ENCODE measurements around the gene SPOUT1. TPM values are rescaled to one million over a fixed set of nuclear protein-coding genes. Genes with fewer than 3 reads are reported as not detected.

SPOUT1 gene
- total RNA-seq, 1 experiment from 2014 or later = 70.4 TPM

DNA sequence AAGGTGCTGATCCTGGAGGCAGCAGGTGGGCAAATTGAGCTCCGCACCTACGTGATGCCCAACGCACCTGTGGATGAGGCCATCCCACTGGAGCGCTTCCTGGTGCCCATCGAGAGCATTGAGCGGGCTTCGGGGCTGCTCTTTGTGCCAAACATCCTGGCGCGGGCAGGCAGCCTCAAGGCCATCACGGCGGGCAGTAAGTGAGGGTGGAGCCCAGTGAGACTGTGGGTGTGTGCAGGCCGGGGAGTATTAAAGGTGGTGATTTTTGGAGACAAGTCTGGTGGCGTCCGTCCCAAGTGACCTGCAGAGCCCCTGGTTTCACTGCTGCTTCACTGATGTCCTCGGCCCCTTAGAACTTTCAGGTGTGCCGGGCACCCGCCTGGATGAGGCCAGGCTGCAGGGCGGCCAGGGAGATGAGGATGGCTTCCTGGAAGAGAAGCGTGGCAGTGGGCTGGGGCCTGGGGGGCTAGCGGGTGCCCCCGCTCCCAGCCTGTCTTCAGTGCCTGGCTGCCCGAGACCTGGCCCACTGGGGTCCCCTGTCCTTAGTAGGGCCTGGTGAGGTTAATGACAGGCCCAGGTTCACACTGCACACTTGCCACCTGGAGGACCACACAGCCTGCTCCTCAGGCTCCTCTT, 7.1 kb downstream of the SPOUT1 start:
- Histone ChIP-seq H3K9me2 (ENCODE audit: insufficient read depth) (no peaks in the 10 kb centered on the region), H2AFZ (ENCODE audit: low read depth, low read length, poor library complexity, severe bottlenecking) (no peak overlapping the region), H3K4me3 (replicated peaks in 1 of 2; ENCODE audit: low read depth in 1 of 2, low read length in 2 of 2) (no peak overlapping the region), H3K9ac (ENCODE audit: low read length) (no peak overlapping the region), H3K4me1 (ENCODE audit: control insufficient read depth in 1 of 2, insufficient read depth in 2 of 2, low read length in 2 of 2) (peaks cover 11 to 23% of the 10 kb centered on the region in 2 experiments; a peak in 3 of 4 replicates), H3K27me3 (ENCODE audit: insufficient read depth, low read length) (no peaks in the 10 kb centered on the region), H3K79me2 (ENCODE audit: insufficient read depth, low read length) (peaks cover 10% of the 10 kb centered on the region; the same call in 1 of the 2 replicates), H3K4me2 (ENCODE audit: low read length) (no peak overlapping the region), H3K36me3 (ENCODE audit: control insufficient read depth in 1 of 2, insufficient read depth in 2 of 2, low read length in 2 of 2) (peaks cover 29 to 35% of the 10 kb centered on the region in 2 experiments; a peak in 3 of 4 replicates), H3K27ac (ENCODE audit: low read depth, low read length) (no peak overlapping the region), H3K9me3 (ENCODE audit: control insufficient read depth in 1 of 2, insufficient read depth in 1 of 2, low read depth in 1 of 2, low read length in 2 of 2) (no peaks in the 10 kb centered on the region), H4K20me1 (ENCODE audit: insufficient read depth) (0 out of 2 replicates have a peak, but pooled peaks cover 5% of the 10 kb centered on the region)
- CTCF ChIA-PET = no interaction called here
- intact Hi-C loops (cut with micrococcal nuclease) = no loop called here
- no peak for ATAC-seq
- POLR2A ChIA-PET = no interaction called here
- DNase-seq (ENCODE audit: low read depth, low spot score) = no peak
- BruUV-seq (replicated peaks) = TSS peak; percentile 11
- TF ChIP-seq POLR2A (IDR thresholded peaks at IDR 0.05; ENCODE audit: borderline replicate concordance, extremely low read depth, insufficient read depth, insufficient read length) = no peak
- no peak for TF ChIP-seq YY1 (IDR thresholded peaks at IDR 0.05; ENCODE audit: extremely low read depth, insufficient replicate concordance, low read depth, low read length)
- TF ChIP-seq CEBPB (IDR thresholded peaks at IDR 0.05; ENCODE audit: low read depth) = no peak
- TF ChIP-seq ZNF274 (IDR thresholded peaks at IDR 0.05; ENCODE audit: low read depth, low read length) = no peak
- TF ChIP-seq POLR2AphosphoS5 (IDR thresholded peaks at IDR 0.05; ENCODE audit: low read depth, low read length) = no peak
- TF ChIP-seq, protein P1, sequence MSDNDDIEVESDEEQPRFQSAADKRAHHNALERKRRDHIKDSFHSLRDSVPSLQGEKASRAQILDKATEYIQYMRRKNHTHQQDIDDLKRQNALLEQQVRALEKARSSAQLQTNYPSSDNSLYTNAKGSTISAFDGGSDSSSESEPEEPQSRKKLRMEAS (IDR thresholded peaks at IDR 0.05) = no peak
- TF ChIP-seq CBX3 (IDR thresholded peaks at IDR 0.05; ENCODE audit: low read depth) = no peak
- RAD21 ChIA-PET (ENCODE audit: low non-redundant PET in 1 of 2, low total read pairs in 2 of 2, uncharacterized antibody in 2 of 2, unreplicated experiment in 2 of 2) = no interaction called here

GRCh38 chr9:128821584-128822406, 7.8 kb downstream of the SPOUT1 start:
- no peak for ATAC-seq
- H4K20me1 ChIP-seq (ENCODE audit: insufficient read depth) = 0 out of 2 replicates have a peak, but pooled peaks cover 5% of the 10 kb centered on the region
- peaks cover 3% of the 10 kb centered on the region; the same call in 1 of the 2 replicates for H3K79me2 ChIP-seq (ENCODE audit: insufficient read depth, low read length)
- BruUV-seq (replicated peaks) = no TSS peak
- ChIA-PET POLR2A (no interaction called here), RAD21 (ENCODE audit: low non-redundant PET in 1 of 2, low total read pairs in 2 of 2, uncharacterized antibody in 2 of 2, unreplicated experiment in 2 of 2) (no interaction called here), CTCF (no interaction called here)
- H3K9me2 ChIP-seq (ENCODE audit: insufficient read depth) = no peaks in the 10 kb centered on the region
- intact Hi-C loops (cut with micrococcal nuclease) = no loop called here
- H2AFZ ChIP-seq (ENCODE audit: low read depth, low read length, poor library complexity, severe bottlenecking) = no peak overlapping the region
- H3K9me3 ChIP-seq (ENCODE audit: control insufficient read depth in 1 of 2, insufficient read depth in 1 of 2, low read depth in 1 of 2, low read length in 2 of 2) = no peaks in the 10 kb centered on the region
- no peak overlapping the region for H3K4me2 ChIP-seq (ENCODE audit: low read length)
- no peak overlapping the region for H3K9ac ChIP-seq (ENCODE audit: low read length)
- no peak overlapping the region for H3K27ac ChIP-seq (ENCODE audit: low read depth, low read length)
- peaks cover 22 to 28% of the 10 kb centered on the region in 2 experiments; a peak in 3 of 4 replicates for H3K36me3 ChIP-seq (ENCODE audit: control insufficient read depth in 1 of 2, insufficient read depth in 2 of 2, low read length in 2 of 2)
- H3K4me3 ChIP-seq (replicated peaks in 1 of 2; ENCODE audit: low read depth in 1 of 2, low read length in 2 of 2) = no peak overlapping the region
- no peak for DNase-seq (ENCODE audit: low read depth, low spot score)
- H3K27me3 ChIP-seq (ENCODE audit: insufficient read depth, low read length) = no peaks in the 10 kb centered on the region
- H3K4me1 ChIP-seq (ENCODE audit: control insufficient read depth in 1 of 2, insufficient read depth in 2 of 2, low read length in 2 of 2) = peaks cover 12 to 23% of the 10 kb centered on the region in 2 experiments; a peak in 3 of 4 replicates
- no peak for TF ChIP-seq SIN3A (IDR thresholded peaks at IDR 0.05; ENCODE audit: low read depth)
- no peak for TF ChIP-seq EZH2 (IDR thresholded peaks at IDR 0.05)
- no peak for TF ChIP-seq SRF (IDR thresholded peaks at IDR 0.05; ENCODE audit: low read depth)
- no peak for TF ChIP-seq EGR1 (IDR thresholded peaks at IDR 0.05; ENCODE audit: low read depth)
- no peak for TF ChIP-seq POLR2AphosphoS5 (IDR thresholded peaks at IDR 0.05; ENCODE audit: low read depth, low read length)
- no peak for TF ChIP-seq YY1 (IDR thresholded peaks at IDR 0.05; ENCODE audit: extremely low read depth, insufficient replicate concordance, low read depth, low read length)
- no peak for TF ChIP-seq CBX3 (IDR thresholded peaks at IDR 0.05; ENCODE audit: low read depth)
- TF ChIP-seq CEBPB (IDR thresholded peaks at IDR 0.05; ENCODE audit: low read depth) = no peak
- TF ChIP-seq, protein P1 (IDR thresholded peaks at IDR 0.05) = no peak
- TF ChIP-seq FOSL1 (IDR thresholded peaks at IDR 0.05; ENCODE audit: low read depth) = no peak
- TF ChIP-seq SP1 (IDR thresholded peaks at IDR 0.05; ENCODE audit: low read depth) = no peak
- TF ChIP-seq, protein P2, sequence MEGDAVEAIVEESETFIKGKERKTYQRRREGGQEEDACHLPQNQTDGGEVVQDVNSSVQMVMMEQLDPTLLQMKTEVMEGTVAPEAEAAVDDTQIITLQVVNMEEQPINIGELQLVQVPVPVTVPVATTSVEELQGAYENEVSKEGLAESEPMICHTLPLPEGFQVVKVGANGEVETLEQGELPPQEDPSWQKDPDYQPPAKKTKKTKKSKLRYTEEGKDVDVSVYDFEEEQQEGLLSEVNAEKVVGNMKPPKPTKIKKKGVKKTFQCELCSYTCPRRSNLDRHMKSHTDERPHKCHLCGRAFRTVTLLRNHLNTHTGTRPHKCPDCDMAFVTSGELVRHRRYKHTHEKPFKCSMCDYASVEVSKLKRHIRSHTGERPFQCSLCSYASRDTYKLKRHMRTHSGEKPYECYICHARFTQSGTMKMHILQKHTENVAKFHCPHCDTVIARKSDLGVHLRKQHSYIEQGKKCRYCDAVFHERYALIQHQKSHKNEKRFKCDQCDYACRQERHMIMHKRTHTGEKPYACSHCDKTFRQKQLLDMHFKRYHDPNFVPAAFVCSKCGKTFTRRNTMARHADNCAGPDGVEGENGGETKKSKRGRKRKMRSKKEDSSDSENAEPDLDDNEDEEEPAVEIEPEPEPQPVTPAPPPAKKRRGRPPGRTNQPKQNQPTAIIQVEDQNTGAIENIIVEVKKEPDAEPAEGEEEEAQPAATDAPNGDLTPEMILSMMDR (IDR thresholded peaks at IDR 0.05 in 2 of 3, conservative IDR thresholded peaks at IDR 0.05 in 1 of 3; ENCODE audit: borderline replicate concordance in 1 of 3, insufficient read depth in 1 of 3, low read depth in 2 of 3, low read length in 2 of 3) = no peak
- TF ChIP-seq ELF1 (IDR thresholded peaks at IDR 0.05; ENCODE audit: borderline replicate concordance, low read depth) = no peak
- no peak for TF ChIP-seq ZFX (IDR thresholded peaks at IDR 0.05)

Data from HCT116 (cell line).